ENCODE data around the gene TNPO2.
"Not testable (repeated sequence)": the region's sequence is repeated elsewhere in the genome, so short reads cannot be mapped to it uniquely, and the experiment has no call there.

TNPO2 gene

DNA sequence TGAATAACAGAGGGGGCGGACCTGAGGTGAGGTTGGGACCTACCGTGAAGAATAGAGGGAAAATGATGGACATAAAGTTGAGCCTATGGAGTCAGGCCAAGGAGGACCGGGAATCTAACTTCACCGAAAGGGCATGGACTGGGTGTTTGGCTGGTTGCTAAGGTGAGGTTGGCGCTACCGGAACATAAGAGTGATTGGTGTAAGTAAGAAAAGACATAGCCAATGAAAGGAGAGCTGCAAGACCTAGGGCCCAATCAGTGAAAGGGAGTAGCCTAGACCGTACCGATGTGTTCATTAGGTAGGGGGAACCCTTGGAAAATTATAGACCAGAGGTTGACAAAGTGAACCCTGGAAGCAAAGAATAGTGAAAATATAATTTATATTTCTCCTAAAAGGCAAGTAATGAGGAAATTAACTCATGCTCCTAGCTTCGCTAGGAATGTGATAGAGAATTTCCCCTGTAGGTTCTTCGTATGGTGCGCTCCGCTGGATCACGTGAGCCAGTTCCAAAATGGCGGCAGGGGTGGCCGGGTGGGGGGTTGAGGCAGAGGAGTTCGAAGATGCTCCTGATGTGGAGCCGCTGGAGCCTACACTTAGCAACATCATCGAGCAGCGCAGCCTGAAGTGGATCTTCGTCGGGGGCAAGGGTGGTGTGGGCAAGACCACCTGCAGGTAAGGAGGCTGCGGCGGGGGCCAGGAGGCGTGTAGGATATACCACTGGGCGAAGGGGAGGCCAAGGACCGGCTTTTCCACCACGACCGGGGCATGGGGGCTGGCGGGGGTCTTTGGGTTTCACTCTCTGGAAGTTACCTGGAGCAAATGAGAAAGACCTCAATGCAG is 13.5 kb upstream of the TNPO2 start, which contains the start of gene GET3:
GET3 (plus strand) TSS at position 503 of the 840 bp plus-strand sequence; CDS start at position 512, 9 bp downstream.
- peak; percentile 50 to 62 for DNase-seq (ENCODE audit: low read depth in 2 of 2)

- no peak for DNase-seq (ENCODE audit: low read depth in 2 of 2)
Observed at GRCh38 chr19:12733369-12734214, 9.9 kb upstream of the TNPO2 start.

DNA sequence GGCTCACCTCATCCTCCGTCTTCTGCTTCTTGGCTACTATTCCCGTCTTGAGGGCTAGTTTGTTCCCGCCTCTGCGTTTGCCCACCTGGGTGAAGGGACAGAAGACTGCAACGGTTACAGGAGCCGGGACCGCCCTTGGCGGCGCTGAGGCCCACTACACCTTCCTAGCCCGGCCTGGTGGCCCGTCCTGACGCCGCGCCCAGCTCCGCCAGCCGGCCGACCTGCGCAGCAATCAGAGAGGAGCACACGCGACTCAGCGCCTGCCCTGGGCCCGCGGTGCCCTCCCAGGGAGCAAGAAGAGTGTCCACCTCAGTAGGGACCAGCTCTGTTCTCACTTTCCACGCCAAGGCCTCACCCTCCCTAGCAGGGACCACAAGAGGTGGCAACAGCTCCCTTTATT is 7.6 kb upstream of the TNPO2 start:
- no peak for DNase-seq (ENCODE audit: low read depth in 2 of 2)

DNA sequence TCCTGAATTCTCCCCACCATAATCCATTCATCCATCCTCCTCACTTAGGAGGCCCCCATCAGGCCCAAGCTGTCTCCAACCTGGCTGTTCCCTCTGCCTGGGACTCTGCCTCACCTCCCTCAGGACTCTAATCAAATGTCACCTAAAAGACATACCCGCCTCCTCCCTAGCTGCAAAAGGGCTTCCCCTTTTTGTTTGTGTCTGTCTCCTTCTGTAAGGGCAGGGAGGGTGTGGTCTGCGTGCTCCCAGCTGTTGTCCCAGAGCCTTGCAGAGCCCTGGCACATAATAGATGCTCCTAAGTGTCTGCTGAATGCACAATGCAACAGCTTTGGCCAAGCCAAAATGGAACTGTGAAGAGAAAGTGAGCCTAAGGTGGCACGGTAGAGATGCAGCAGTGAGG is 6.3 kb upstream of the TNPO2 start:
- no peak for DNase-seq (ENCODE audit: low read depth in 2 of 2)

GRCh38 chr19:12727745-12728433 is 4.2 kb upstream of the TNPO2 start:
- no peak for DNase-seq (ENCODE audit: low read depth in 2 of 2)

- no peak for DNase-seq (ENCODE audit: low read depth in 2 of 2)
Observed at GRCh38 chr19:12726988-12727316, 3.2 kb upstream of the TNPO2 start.

GRCh38 chr19:12725612-12726011 is 1.9 kb upstream of the TNPO2 start:
- DNase-seq (ENCODE audit: low read depth in 2 of 2) = not testable (repeated sequence)

GRCh38 chr19:12723381-12723640 is 421 bp downstream of the TNPO2 start:
- DNase-seq (ENCODE audit: low read depth in 2 of 2) = no peak

DNA sequence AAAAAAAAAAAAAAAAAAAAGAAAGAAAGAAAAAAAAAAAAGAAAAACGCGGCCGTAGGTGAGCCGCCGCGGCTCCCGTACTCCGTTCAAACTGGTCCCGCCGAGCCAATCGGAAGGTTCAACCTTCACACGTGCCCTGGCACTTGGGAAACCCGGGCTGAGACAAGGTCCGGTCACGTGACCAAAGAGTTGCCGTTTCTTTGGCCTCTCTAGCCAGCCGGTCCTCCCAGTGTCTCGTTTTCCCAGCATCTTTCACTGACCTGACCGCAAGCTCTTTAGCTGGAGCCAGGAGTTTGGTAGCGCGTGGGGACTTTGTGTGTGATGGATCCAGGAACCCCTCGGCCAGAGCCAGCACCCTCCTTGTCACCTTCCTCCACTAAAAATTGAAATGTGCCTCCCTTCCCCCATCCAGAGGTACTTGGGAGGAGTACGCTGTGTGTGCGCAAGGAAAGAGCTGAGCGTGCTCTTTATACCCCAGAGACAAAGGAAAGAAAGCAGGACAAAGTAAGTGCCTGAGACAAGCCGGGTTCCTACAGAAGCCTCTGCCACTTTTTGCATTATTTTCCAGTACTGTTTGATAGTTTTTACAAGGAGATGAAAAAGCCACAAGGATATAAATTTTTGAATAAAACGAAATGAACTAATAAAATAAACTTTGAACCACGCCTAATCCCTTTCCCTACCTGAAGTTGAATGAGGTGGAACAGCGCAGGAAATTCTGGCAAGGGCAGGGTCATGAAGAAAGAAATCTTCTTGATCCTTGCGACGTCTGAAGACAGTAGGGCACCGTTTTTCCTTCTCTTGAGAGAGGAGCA is 959 bp downstream of the TNPO2 start:
- peak; percentile 80 to 84 for DNase-seq (ENCODE audit: low read depth in 2 of 2)

- DNase-seq (ENCODE audit: low read depth in 2 of 2) = no peak
Observed at GRCh38 chr19:12721656-12722565, 1.8 kb downstream of the TNPO2 start.

DNA sequence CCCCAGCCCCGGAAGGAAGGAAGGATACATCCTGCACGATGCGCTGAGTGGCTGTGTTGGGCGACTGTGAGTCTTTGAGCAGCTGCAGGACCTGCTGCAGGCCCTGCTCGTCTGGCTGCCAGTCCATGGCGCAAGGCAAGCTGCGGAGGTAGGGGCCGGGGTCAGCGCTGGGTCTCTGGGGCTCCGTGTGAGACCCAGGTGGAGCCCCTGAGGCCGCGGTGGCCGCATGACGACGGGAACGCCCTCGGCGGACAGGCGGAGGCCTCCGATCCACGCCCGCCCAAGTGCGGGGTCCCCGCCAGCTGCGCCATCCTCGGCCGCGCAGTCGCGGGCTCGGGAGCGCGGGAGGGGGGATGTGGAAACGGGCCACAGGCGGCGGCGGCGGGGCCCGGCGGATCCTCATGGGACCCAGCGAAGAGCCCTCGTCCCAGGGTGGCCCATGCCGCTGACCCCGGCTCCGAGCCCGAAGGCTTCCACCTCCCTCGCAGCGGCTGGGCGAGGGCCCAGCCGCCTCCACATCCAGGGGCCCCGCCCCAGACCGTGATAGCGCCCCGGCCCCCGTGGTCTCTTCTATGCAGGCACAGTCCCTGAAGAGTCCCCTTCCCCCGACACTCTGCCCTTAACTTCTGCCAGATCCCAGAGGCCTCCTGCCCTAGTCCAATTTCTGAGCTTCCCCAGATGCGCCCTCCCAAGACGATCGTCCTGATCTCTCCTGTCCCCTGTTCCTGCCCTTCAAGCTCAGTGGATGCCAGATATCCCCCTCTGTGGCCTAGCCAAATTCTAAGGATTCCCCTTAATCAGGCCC is 2.7 kb downstream of the TNPO2 start:
- no peak for DNase-seq (ENCODE audit: low read depth in 2 of 2)

- no peak for DNase-seq (ENCODE audit: low read depth in 2 of 2)
Observed at GRCh38 chr19:12720296-12720695, 3.4 kb downstream of the TNPO2 start.

DNA sequence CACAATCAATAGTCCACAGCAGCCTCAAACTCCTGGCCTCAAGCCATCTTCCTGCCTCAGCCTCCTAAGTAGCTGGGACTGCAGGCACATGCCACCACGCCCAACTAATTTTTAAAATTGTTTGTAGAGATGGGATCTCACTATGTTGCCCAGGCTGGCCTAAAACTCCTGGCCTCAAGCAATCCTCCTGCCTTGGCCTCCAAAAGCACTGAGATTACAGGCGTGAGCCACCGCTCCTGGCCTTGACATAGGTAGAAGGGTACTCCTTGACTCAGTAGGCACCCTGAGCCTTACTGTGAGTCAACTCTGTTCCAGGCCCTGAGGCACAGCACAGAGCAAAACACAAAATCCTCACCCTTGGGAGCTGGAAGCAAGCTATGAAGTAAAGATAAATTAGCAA is 7.8 kb downstream of the TNPO2 start:
- DNase-seq (ENCODE audit: low read depth in 2 of 2) = no peak

- no peak for DNase-seq (ENCODE audit: low read depth in 2 of 2)
Observed at GRCh38 chr19:12715102-12715501, 8.6 kb downstream of the TNPO2 start.

GRCh38 chr19:12713304-12713703 is 10.4 kb downstream of the TNPO2 start:
- not testable (repeated sequence) for DNase-seq (ENCODE audit: low read depth in 2 of 2)

GRCh38 chr19:12712077-12712476 is 11.7 kb downstream of the TNPO2 start:
- DNase-seq (ENCODE audit: low read depth in 2 of 2) = not testable (repeated sequence)

DNA sequence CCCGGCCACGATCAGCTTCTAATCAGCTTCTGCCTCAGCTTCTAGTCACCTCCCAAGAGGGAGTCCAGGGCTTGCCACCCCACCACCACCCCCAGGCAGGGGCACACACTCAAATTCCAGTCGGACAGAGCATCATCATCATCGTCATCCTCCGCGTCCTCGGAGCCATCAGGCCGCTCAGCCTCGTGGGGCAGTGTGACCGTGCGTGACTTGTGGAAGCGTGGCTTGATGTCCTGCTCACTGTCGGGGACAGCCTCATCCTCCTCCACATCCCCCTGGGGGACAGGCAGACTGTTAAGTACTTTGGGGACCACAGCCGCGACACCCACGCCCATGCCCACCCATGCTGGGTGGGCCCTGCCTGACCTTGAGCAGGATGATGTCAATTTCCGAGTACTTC is 12.5 kb downstream of the TNPO2 start:
- no peak for DNase-seq (ENCODE audit: low read depth in 2 of 2)

DNA sequence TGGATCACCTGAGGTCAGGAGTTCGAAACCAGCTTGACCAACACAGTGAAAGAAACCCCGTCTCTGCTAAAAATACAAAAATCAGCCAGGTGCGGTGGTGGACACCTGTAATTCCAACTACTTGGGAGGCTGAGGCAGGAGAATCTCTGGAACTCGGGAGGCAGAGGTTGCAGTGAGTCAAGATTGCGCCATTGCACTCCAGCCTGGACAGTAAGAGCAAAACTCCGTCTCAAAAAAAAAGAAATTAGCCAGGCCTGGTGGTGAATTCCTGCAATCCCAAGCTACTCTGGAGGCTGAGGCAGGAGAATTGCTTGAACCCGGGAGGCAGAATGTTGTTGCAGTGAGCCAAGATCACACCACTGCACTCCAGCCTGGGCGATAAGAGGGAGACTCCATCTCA is 15.1 kb downstream of the TNPO2 start:
- DNase-seq (ENCODE audit: low read depth in 2 of 2) = no peak

DNA sequence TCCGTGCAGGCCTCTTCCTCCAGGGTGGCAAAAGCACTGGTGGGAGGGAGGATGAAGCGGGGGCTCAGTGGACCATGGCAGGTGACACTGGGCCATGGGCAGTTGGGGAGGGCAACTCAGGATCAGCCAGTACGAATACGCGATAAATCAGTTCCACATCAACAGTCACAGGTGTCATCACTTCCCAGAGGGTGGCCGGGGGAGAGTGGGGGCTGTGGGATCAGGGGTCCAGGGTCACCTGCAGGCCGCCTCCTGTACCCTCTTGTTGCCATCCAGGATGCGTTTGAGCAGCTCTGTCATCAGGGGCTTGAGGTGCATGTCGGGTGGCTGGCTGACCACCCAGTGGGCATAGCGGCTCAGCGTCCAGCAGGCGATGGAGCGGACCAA is 17.4 kb downstream of the TNPO2 start:
- no peak for DNase-seq (ENCODE audit: low read depth in 2 of 2)

Measured in stimulated activated CD8-positive, alpha-beta memory T cell treated with anti-CD3 and anti-CD28 coated beads, Interleukin-7, amount 100 ng/mL, for 1 hour (primary cell).